Measurements from ENCODE around the gene KIF26B.

The KIF26B gene

GRCh38 chr1:245172829-245173228 lies 18.0 kb downstream of the KIF26B start:
- no peak for DNase-seq (ENCODE audit: low read depth)

GRCh38 chr1:245173446-245174211 lies 18.8 kb downstream of the KIF26B start:
- DNase-seq (ENCODE audit: low read depth): no peak

- no peak for DNase-seq (ENCODE audit: low read depth)
Measured at GRCh38 chr1:245177071-245177900, 22.5 kb downstream of the KIF26B start.

GRCh38 chr1:245179706-245180105 lies 24.9 kb downstream of the KIF26B start:
- no peak for DNase-seq (ENCODE audit: low read depth)

- no peak for DNase-seq (ENCODE audit: low read depth)
Measured at GRCh38 chr1:245180496-245181157, 25.8 kb downstream of the KIF26B start.

GRCh38 chr1:245181158-245181517 lies 26.4 kb downstream of the KIF26B start:
- no peak for DNase-seq (ENCODE audit: low read depth)

GRCh38 chr1:245182028-245182427 lies 27.2 kb downstream of the KIF26B start:
- DNase-seq (ENCODE audit: low read depth): no peak

- DNase-seq (ENCODE audit: low read depth): no peak
Measured at GRCh38 chr1:245183429-245183828, 28.6 kb downstream of the KIF26B start.

GRCh38 chr1:245184779-245185178 lies 30.0 kb downstream of the KIF26B start:
- no peak for DNase-seq (ENCODE audit: low read depth)

GRCh38 chr1:245188403-245188802 lies 33.6 kb downstream of the KIF26B start:
- no peak for DNase-seq (ENCODE audit: low read depth)

- DNase-seq (ENCODE audit: low read depth): no peak
Measured at GRCh38 chr1:245195398-245195797, 40.6 kb downstream of the KIF26B start.

GRCh38 chr1:245197121-245197520 lies 42.3 kb downstream of the KIF26B start:
- DNase-seq (ENCODE audit: low read depth): no peak

GRCh38 chr1:245197911-245198379 lies 43.2 kb downstream of the KIF26B start:
- DNase-seq (ENCODE audit: low read depth): no peak

GRCh38 chr1:245198748-245199516 lies 44.1 kb downstream of the KIF26B start:
- DNase-seq (ENCODE audit: low read depth): no peak

- no peak for DNase-seq (ENCODE audit: low read depth)
Measured at GRCh38 chr1:245200146-245200545, 45.4 kb downstream of the KIF26B start.

GRCh38 chr1:245201201-245201600 lies 46.4 kb downstream of the KIF26B start:
- no peak for DNase-seq (ENCODE audit: low read depth)

GRCh38 chr1:245201827-245202226 lies 47.0 kb downstream of the KIF26B start:
- no peak for DNase-seq (ENCODE audit: low read depth)

- no peak for DNase-seq (ENCODE audit: low read depth)
Measured at GRCh38 chr1:245205396-245205795, 50.6 kb downstream of the KIF26B start.

GRCh38 chr1:245205864-245206263 lies 51.1 kb downstream of the KIF26B start:
- DNase-seq (ENCODE audit: low read depth): no peak

- DNase-seq (ENCODE audit: low read depth): no peak
Measured at GRCh38 chr1:245207056-245207638, 52.4 kb downstream of the KIF26B start.

- DNase-seq (ENCODE audit: low read depth): no peak
Measured at GRCh38 chr1:245207801-245208200, 53.0 kb downstream of the KIF26B start.
